Psoas muscle (tissue), 8 donors: ENCODE measurements around the gene GLP1R. TPM values are rescaled to one million over a fixed set of nuclear protein-coding genes. Genes with fewer than 3 reads are reported as not detected.

ENCODE experiments used
- ATAC-seq, 4 donors: fragments of 200-7000 bp; cut with Tn5 transposase; one replicate each; pipeline ENCODE4 v1.9.1; 2020; ENCODE audit warnings: moderate library complexity in 3 of 4, mild to moderate bottlenecking in 2 of 4
- DNase-seq, 2 donors: peaks; one replicate each; pipeline ENCODE4 v3.0.0-alpha.2; 2020
- H3K27ac ChIP-seq: fragments of 200-600 bp; one replicate; pipeline ENCODE4 v1.8.0; 2022
- H3K27me3 ChIP-seq, 3 donors: fragments of 200-600 bp in 1 of 3; one replicate each; pipeline versions ENCODE4 v1.6.1 to v1.8.0; 2013 to 2022; ENCODE audit warnings: low read length in 2 of 3, mild to moderate bottlenecking in 2 of 3, moderate library complexity in 1 of 3; ENCODE audit not compliant: insufficient read depth in 3 of 3
- H3K36me3 ChIP-seq, 2 donors: fragments of 200-600 bp in 1 of 2; one replicate each; pipeline versions ENCODE4 v1.6.1 to v1.8.0; 2013 to 2022; ENCODE audit warnings: low read depth in 1 of 2, mild to moderate bottlenecking in 1 of 2, moderate library complexity in 1 of 2; ENCODE audit not compliant: insufficient read depth in 1 of 2
- H3K4me1 ChIP-seq: fragments of 200-600 bp; one replicate; pipeline ENCODE4 v1.8.0; 2022
- H3K4me3 ChIP-seq: fragments of 200-600 bp; one replicate; pipeline ENCODE4 v1.8.0; 2022; ENCODE audit warnings: mild to moderate bottlenecking
- H3K9me3 ChIP-seq: fragments of 200-600 bp; one replicate; pipeline ENCODE4 v1.8.0; 2022
- CTCF ChIP-seq: fragments of 200-600 bp; IDR thresholded peaks from one replicate; pipeline ENCODE4 v1.8.0; 2022; ENCODE audit warnings: antibody characterized with exemption
- WGBS, 3 donors: extraction: QIAGEN DNeasy Blood & Tissue Kit; methylation state at CpG; one replicate each; pipeline versions ENCODE4 v1.1.6 to v1.1.7; 2013; 5-methylcytosine and 5-hydroxymethylcytosine counted together
- intact Hi-C, 2 donors: fragments of 100-400 bp; cut with DNase I; formaldehyde crosslinking; loops; one replicate each; pipeline versions ENCODE4 v1.11.0 to v1.14.2; 2022
- polyA plus RNA-seq, 3 donors: library from polyadenylated mRNA; stranded (reverse); fragments of 200-250 nt; gene quantifications; one replicate each; pipeline ENCODE4 v1.2.3, GENCODE V29; 2013
- total RNA-seq, 4 donors: library from RNA; stranded (reverse); fragmentation: NEBNext Ultra II Directional in 2 of 4; extraction: Animal tissue kit (Norgen Biotek cat#: 25700) in 2 of 4; gene quantifications; one replicate each; pipeline versions ENCODE4 v1.2.1 to v1.2.4, GENCODE V29; 2021 to 2023
- donor health status: healthy with polysubstance abuse.
- donor health status: DM: no; HTN: no; CAD: no; lungs with moderate emphysema.
- donor health status: Bipolar disorder and iron deficiency.
- donor health status: healthy.
- donor health status: DM: yes; HTN: yes; CAD: no.
- donor health status: DM: no; HTN: no; CAD: no.
- donor health status: DM: no; HTN: no; CAD: no.
- donor health status: DM: yes; HTN: yes; CAD: no.

The GLP1R gene
- total and polyA plus RNA-seq, 7 donors = not detected

DNA sequence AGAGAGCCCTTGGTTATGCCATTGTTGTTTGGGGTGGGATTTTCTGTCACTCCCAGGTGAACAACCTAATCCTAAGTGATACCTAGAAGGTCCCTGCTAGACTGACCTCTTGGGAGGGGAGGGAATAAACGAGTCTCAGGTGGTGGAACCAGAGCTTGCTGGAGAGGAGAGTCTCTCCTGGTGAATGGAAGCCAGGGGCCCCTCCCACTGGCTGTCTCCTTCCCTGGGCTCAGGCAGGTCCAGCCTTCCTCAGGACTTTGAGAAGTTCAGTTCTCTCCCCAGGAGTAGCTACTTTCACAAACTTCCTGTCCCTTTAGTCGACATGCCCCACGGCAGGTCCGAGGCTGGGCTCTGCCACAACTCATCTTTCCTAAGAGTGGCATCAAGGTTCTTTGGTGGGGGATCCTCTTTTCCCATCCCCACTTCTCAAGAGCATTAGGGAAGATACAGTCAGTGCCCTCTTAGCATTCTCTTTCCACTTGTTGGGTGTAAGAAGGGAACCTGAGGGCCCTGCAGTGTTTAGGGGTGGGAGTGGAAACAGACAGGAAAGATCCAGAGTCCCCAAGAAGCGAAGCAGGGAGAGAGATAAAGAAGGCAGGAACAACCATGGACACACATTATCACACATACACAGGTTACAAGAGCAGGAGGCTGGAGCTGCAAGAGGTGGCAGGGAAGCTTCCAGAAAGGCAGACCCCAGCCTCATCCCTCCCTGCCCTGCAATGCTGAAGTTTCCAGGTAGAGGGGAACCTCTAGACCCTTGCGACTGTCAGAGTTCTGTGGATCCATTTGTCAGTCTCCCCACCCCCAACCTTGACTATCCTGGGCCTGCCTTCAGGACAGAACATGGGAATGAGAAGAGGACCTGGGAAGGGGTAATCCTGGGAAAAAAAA, 900 bp upstream of the GLP1R start:
- intact Hi-C loops = no loop called here
- no peak for TF ChIP-seq CTCF
- H3K27ac ChIP-seq = no peak overlapping the region
- no peak for DNase-seq
- no peaks in the 10 kb centered on the region for H3K4me1 ChIP-seq
- peaks cover 0 to 44% (median 6%) of the 10 kb centered on the region in 3 donors for H3K27me3 ChIP-seq
- H3K9me3 ChIP-seq = no peaks in the 10 kb centered on the region
- no peak for ATAC-seq
- no peaks in the 10 kb centered on the region for H3K36me3 ChIP-seq
- H3K4me3 ChIP-seq = no peak overlapping the region
- WGBS, 3 donors = 66 to 74% (median 71%) methylated on average over 6 of the region's 6 CpGs

- Histone ChIP-seq H3K4me1 (no peaks in the 10 kb centered on the region), H3K27me3 (peaks cover 0 to 44% (median 10%) of the 10 kb centered on the region in 3 donors), H3K27ac (no peak overlapping the region), H3K9me3 (no peaks in the 10 kb centered on the region), H3K4me3 (no peak overlapping the region), H3K36me3 (no peaks in the 10 kb centered on the region)
- ATAC-seq (no peak), DNase-seq (no peak)
- intact Hi-C loops = no loop called here
- TF ChIP-seq CTCF = no peak
- 74 to 81% (median 78%) methylated on average over 9 of the region's 9 CpGs for WGBS, 3 donors
Measured at GRCh38 chr6:39049575-39050283, 1.1 kb downstream of the GLP1R start.

DNA sequence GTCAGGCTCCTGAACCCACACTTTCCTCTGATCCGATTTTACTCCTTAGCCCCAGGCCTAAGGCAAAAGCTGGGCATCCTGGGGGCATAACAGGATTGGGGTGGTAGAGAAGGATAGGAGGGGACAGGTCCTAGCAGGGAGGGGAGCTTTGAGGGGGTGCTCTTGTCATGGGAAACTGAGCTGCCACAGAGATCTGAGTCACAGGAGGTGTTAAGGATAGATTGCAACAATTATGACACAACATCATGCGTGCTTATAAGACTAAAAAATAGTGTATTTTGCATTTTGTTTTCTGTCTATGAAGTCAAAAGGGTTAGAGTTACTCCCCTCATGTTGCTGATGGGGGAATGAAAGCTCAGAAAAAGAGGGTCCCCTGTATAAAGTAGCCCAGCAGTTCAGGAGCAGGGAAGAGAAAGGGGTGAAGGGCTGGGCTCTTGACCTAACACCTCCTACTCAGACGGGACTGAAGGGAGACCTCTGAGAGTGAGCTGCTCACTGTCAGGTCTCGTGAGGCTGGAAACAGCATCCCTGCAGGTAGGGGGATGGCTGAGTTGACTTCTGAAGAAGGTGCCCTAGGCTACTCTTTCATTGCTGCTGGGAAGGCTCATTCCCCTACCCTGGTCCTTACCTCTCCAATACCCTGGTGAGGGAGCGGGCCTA, 2.0 kb downstream of the GLP1R start:
- no peaks in the 10 kb centered on the region for H3K4me1 ChIP-seq
- WGBS, 3 donors = 89 to 91% (median 91%) methylated on average over 5 of the region's 5 CpGs
- no peak for TF ChIP-seq CTCF
- H3K4me3 ChIP-seq = no peak overlapping the region
- intact Hi-C loops = no loop called here
- no peak for DNase-seq
- H3K36me3 ChIP-seq = no peaks in the 10 kb centered on the region
- ATAC-seq = no peak
- peaks cover 0 to 44% (median 10%) of the 10 kb centered on the region in 3 donors for H3K27me3 ChIP-seq
- no peak overlapping the region for H3K27ac ChIP-seq
- H3K9me3 ChIP-seq = no peaks in the 10 kb centered on the region

DNA sequence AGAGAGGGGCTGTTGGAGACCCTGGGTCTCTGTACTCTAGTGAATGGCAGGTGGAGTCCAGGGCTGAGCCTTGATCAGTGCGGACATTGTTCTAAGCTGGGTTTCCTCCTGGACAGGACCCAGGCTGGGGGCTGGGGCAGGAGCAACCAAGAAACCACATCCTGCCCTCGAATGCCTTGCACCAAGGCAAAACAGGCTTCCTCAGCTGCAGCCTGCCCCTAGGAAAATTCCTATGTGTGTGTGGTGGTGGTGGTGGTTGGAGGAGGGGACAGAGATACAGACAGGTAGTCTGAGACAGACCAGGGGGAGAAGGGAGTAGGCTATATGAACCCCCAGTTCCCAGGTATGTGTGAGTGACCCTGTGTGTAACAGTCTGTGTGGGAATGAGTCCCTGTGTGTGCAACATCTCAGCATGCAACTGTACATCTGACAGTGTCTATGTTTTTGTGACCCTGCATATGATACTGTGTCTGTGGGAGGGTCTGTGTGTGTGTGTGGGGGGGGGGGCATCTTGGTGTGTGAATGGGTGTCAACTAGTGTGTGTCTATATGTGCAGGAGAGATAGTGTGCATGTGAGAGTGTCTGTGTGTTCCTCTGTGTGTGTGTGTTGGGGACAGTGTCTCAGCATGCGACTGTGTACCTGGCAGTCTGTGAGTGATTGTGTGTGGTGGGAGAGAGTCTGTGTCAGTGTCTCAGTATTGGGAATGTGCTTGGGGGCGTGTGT, 3.0 kb downstream of the GLP1R start:
- no peak for DNase-seq
- no peaks in the 10 kb centered on the region for H3K4me1 ChIP-seq
- intact Hi-C loops = no loop called here
- no peak for TF ChIP-seq CTCF
- no peak overlapping the region for H3K4me3 ChIP-seq
- WGBS, 3 donors = 66 to 75% (median 66%) methylated on average over 4 of the region's 4 CpGs
- H3K27me3 ChIP-seq = peaks cover 0 to 39% (median 10%) of the 10 kb centered on the region in 3 donors
- no peaks in the 10 kb centered on the region for H3K36me3 ChIP-seq
- no peaks in the 10 kb centered on the region for H3K9me3 ChIP-seq
- H3K27ac ChIP-seq = no peak overlapping the region
- no peak for ATAC-seq
